HG03565 (cell line): ENCODE measurements around the gene DSC2.
"Not testable (repeated sequence)": the region's sequence is repeated elsewhere in the genome, so short reads cannot be mapped to it uniquely, and the experiment has no call there.

Experiments
- ATAC-seq: cut with Tn5 transposase; IDR thresholded peaks from one replicate; pipeline ENCODE4 v1.9.1; 2021; ENCODE audit warnings: mild to moderate bottlenecking, moderate library complexity; ENCODE audit not compliant: unreplicated experiment

DSC2 gene

DNA sequence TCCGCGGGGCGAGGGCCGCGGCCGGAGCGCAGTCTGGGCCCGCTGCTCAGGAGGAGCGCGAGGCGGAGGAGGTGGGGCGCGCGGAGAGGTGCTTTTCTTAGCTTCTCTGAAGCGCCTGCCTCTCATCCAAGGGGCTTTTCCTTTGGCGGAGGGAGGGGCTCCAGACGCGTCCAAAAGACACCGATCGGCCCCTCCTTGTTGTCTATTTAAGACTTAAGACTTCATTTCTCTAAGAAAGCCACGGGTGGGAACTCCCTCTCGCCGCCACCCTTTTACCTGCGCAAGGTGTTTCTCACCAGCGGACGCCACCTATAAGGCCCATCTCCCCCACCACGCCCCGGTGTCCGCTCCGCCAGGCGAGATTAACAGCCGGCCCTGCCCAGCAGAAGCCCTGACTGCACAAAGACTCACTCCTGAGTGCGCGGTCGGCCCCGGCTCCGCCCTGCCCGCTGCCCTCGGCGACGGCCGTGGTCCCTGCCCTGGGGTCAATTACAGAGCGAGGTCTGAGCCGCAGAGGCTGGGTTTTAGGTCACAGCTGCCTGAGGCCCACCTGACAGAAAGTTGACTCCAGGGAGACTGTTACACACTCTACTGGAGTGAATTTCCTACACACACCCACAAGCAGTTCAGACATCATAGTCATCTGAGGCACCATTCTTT, at the start of gene DSC2:
TSS of gene DSC2 (minus strand) at position 397 of the 660 bp plus-strand sequence. CDS start 450 bp downstream, outside the sequence.
- ATAC-seq = no peak

- no peak for ATAC-seq
Measured at GRCh38 chr18:31149351-31149750, 47.1 kb upstream of the DSC2 start.

DNA sequence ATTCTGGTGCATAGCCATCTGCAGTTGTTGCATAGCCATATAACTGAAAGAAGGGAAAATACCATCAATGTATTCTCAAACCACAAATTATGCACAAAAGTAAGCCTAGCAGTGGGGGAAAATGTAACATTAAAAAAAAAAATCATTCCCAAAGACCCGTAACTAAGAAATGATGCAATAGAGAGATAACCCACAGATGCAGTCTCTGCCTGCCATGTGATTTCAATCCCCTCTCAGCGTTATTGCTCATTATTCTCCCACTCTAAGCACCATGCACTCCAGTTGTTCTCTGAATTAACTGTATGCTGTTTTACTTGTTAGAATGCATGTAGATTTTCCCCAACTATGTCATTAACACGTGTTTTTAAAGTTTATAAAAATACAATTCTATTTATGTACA, 46.4 kb upstream of the DSC2 start:
- ATAC-seq = no peak

DNA sequence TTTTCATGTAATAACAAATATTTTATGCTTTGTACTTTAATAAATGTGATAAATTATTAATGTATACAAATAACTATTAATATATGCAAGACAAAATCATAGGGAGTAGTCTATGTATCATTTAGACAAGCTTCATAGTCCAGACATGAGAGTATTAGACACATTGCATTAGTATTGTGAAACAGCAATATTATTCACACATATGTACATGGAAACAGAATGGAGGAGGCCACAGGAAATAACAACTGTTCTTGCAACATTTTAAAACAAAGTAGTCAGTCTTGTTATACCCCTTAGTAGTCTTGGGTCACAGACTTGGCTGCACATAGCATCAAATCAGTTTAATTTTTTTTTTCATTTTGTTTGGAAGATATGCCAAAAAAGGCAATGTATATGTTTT, 44.6 kb upstream of the DSC2 start:
- ATAC-seq = no peak

DNA sequence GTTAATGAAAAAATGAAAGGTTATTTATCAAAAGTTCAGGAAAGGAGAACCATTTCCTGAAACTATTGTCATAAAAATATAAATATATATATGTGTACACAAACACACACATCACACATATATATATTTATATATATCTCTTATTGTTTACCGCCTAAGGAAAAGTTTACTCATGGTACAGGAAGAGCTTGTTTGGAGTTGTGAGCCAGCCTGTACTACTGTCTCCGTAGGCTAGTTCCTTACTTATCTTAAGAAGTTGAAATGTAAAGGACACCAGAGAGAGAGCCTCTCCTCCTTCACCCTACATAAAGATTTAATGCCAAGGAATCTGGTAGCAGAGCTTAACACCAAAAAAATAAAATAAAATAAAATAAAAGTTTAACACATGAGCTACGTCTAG, 40.8 kb upstream of the DSC2 start:
- ATAC-seq = no peak

DNA sequence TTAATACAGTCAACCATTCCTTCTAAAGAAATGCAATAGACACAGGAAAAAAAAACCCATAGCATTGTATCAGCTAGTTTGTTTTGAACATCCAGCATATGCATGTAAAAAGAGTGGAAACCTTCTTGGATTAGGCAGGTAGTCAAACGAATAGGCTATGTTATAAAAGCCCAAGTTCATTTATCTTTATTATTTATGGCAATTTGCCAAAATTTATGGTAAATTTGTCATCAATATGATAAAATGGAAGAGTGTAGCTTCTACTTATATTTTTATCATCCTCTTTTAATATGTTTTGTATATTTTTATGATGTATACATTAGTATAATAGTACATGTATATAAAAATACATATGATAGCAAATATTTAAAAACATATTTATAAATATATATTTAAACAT, 36.5 kb upstream of the DSC2 start:
- no peak for ATAC-seq

GRCh38 chr18:31134988-31135529, 32.8 kb upstream of the DSC2 start:
- ATAC-seq = no peak

DNA sequence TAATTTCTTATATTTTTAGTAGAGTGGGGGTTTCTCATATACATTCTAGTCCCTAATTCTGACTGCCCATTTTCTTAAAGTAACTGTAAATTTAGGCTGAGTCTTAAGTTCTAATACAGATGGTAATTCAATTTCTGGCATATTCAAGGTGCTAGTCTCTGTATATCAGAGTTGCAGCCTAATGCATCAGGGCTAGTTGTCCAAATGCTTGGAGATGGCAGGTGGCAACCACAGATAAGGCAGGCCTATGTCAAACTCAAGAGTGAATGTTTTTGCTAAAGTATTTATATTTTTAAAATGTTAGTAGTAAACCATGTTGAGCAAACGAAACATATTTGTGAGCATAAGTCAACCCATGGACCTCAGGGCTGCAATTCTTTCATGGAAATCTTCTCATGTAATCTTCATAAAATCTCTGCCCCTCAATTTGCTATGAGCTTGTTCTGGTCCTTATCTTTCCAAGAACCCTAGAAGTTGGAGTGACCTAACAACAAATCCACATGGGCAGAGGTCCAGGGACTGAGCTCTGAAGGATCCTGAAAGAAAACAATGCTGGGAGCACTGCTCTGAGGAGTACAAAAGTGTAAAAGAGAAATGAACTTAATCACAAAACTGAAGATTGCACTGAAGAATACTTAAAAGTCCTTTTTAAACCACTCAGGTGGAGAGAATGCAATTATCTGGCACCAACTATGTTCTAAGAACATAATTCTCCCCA, 27.3 kb upstream of the DSC2 start:
- ATAC-seq = no peak

- no peak for ATAC-seq
Measured at GRCh38 chr18:31125878-31126277, 23.7 kb upstream of the DSC2 start.

GRCh38 chr18:31123125-31123524, 20.9 kb upstream of the DSC2 start:
- not testable (repeated sequence) for ATAC-seq

DNA sequence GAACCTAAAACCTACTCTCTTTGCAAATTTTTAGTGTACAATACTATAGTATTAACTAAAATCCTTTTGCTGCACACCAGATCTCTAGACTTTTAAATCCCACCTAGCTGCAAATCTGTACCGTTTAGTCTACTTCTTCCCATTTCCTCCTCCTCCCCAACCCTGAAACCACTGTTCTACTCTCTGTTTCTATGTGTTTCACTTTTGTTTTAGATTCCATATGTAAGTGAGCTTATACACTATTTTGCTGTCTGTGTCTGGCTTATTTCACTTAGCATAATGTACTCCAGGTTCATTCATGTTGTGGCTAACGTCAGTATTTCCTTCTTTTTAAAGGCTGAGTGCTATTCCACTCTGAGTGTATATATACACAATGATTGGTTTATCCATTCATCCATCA, 18.4 kb upstream of the DSC2 start:
- ATAC-seq = no peak

GRCh38 chr18:31116853-31117595, 14.8 kb upstream of the DSC2 start:
- no peak for ATAC-seq

DNA sequence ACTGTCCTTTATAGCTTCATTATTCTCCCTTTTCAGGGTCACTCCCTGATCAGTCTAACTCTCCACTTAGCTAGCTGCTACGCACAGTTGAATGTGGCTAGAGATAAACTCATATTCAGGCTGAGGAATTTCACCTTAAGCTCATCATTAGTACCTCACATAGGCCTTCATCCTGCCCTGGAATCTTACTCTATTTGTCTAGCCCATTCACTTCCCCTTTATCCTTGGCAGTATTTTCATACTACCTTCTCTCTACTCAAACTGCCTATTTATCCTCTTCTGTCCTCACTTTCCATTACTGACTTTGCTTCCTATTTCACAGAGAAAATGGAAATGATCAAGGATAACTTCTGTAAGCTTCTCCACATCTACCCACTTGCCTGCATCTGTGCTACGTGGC, 10.6 kb upstream of the DSC2 start:
- ATAC-seq = no peak

DNA sequence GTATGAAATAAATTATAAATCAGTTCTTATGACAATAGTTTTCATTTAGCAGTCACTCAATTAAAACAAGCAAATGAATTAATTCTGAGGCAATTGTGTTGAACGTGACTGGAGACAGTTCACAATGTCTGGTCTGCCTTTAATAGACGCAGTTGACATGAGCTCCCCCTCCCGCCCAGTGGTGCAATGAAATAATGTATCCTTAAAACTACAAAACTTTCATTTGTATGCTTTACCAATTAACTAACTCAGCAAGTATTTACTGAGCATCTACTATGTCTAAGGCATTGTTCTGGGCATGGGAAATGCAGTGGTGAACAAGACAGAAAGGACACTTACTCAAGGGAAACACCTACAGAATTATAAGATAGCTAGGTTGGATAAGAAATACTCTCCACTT, 3.5 kb upstream of the DSC2 start:
- ATAC-seq = no peak

DNA sequence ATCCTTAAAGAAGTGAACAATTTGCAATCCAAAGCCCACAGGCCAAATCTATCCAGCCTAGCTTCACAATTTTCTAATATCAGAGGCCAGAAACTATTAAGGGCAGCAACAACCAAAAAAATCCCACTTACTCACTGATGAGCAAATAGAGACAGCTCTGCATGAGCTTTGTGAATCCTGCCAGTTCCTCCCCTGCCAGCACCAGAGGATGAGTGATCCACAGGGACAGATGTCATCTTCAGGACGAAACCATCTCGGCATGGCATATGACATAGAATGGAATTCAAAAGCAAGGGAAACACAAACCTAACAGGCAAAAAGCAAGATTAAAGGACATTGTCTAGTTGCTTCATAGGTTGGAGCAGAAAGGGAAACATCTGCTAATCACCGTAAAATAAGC, 2.2 kb upstream of the DSC2 start:
- no peak for ATAC-seq

DNA sequence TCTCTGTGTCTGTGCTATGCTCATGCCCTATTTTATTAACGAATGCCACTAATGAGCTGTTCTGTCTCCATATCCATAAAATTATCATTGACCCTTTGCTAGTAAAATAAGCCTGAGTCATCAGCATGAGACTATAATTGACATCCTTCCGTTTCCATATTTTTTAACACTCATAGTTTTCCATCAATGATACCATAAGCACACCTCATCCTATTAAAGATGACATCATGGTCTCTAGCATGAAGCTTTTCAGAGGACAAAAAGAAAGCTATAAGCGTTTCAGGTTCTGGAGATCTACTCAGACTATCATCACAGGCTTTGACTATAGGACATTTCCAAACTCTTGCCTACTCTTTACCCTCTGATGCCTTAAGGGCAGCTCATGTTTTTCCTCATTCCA, 1.2 kb upstream of the DSC2 start:
- no peak for ATAC-seq

DNA sequence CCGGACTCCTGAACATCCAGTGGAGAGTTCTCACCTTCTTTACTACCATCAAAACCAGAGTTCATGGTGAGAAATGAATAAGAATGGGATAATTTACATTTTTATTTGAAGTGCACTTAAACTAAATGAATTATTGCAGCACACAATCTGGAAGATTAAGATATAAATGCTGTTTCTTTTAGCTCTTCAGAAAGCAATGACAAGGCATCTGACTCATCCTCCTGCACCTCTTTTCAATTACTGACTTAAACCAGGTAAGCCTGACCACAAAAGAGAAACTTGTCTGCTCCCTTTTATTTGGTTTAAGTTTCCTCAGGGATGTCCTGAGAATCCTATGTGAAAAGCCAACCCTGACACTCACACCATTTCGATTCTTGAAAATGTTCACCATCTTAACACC, 720 bp upstream of the DSC2 start:
- no peak for ATAC-seq

DNA sequence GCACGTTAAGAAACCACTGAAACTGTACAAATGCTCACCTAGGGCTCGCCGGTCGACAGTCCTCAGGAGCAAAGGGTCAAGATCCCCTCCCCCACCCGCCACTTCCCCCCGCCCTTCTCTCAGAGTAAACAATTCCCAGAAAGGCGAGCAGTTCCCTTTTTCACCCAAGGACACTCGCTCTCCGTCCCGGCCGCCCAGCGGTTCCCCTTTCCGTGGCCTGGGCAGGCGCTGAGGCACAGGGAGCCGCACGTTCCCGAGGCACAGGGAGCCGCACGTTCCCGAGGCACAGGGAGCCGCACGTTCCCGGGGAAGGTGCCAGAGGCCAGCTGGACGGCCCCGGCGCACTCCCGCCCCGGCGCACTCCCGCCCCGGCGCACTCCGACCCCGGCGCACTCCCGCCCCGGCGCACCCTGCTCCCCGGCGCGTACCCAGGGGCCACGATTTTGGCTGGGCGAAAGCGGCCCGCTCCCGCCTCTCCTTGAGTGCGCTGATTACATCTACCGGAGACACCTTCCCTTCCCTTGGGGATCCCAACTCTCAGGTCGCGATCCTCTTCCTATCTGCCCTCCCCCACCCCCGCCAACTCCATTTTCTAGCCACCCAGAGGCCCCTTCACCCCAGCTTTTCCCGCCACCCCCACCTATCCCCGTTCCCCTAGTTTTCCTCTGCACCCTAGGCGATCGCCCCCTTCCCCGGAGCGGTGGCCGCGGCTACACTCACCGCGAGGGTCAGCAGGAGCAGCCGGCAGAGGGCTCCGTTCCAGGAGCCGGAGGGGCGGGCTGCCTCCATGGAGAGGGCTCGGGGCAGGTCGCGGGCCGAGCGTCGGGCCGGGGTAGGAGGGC, 817 bp downstream of the DSC2 start:
- ATAC-seq = no peak

- ATAC-seq = no peak
Measured at GRCh38 chr18:31100436-31101182, 1.6 kb downstream of the DSC2 start.
